Astrocyte (in vitro differentiated cells and primary cell): ENCODE data around the gene DHX35. TPM values are rescaled to one million over a fixed set of nuclear protein-coding genes. Genes with fewer than 3 reads are reported as not detected.

Experiments used
- DNase-seq: peaks from one replicate; pipeline ENCODE4 v3.0.0-alpha.2; 2010; ENCODE audit warnings: low read depth
- FAIRE-seq: peaks from 2 replicates; lab custom pipeline; 2011; peaks lifted over from hg19 to GRCh38; lab: Jason Lieb, UNC
- H2AFZ ChIP-seq: 2 replicates; pipeline ENCODE4 v1.6.0; 2012; ENCODE audit warnings: low read depth, low read length, inconsistent platforms
- H3K27ac ChIP-seq: 2 replicates; pipeline ENCODE4 v1.5.1; 2011; ENCODE audit warnings: low read depth, low read length, inconsistent platforms
- H3K27me3 ChIP-seq: 2 replicates; pipeline ENCODE4 v1.6.0; 2011; ENCODE audit warnings: low read length, inconsistent platforms; ENCODE audit not compliant: insufficient read depth
- H3K36me3 ChIP-seq: 2 replicates; pipeline ENCODE4 v1.5.1; 2011; ENCODE audit warnings: low read length, inconsistent platforms; ENCODE audit not compliant: insufficient read depth
- H3K4me1 ChIP-seq: 2 replicates; pipeline ENCODE4 v1.5.1; 2011; ENCODE audit warnings: low read length, inconsistent platforms; ENCODE audit not compliant: insufficient read depth
- H3K4me2 ChIP-seq: 2 replicates; pipeline ENCODE4 v1.6.0; 2012; ENCODE audit warnings: low read length, inconsistent platforms
- H3K4me3 ChIP-seq: 2 replicates; pipeline ENCODE4 v1.5.1; 2011; ENCODE audit warnings: low read depth, mild to moderate bottlenecking, low read length, inconsistent platforms; ENCODE audit not compliant: insufficient read depth
- H3K79me2 ChIP-seq: 2 replicates; pipeline ENCODE4 v1.6.0; 2012; ENCODE audit warnings: mild to moderate bottlenecking, low read length, inconsistent platforms; ENCODE audit not compliant: insufficient read depth
- H3K9ac ChIP-seq: 2 replicates; pipeline ENCODE4 v1.6.0; 2012; ENCODE audit warnings: mild to moderate bottlenecking, low read length, inconsistent platforms
- H3K9me3 ChIP-seq: 2 replicates; pipeline ENCODE4 v1.5.1; 2012; ENCODE audit warnings: low read depth, mild to moderate bottlenecking, low read length, inconsistent platforms; ENCODE audit not compliant: insufficient read depth
- H4K20me1 ChIP-seq: 2 replicates; pipeline ENCODE4 v1.6.0; 2012; ENCODE audit warnings: low read length, inconsistent platforms; ENCODE audit not compliant: insufficient read depth
- H3K27ac Mint-ChIP-seq: one replicate; pipeline ENCODE4 v1.8.0; 2021; ENCODE audit warnings: mild to moderate bottlenecking, mixed read lengths; ENCODE audit not compliant: unreplicated experiment
- H3K27me3 Mint-ChIP-seq: one replicate; pipeline ENCODE4 v1.8.0; 2021; ENCODE audit warnings: low read depth, mixed read lengths; ENCODE audit not compliant: unreplicated experiment
- H3K36me3 Mint-ChIP-seq: one replicate; pipeline ENCODE4 v1.8.0; 2021; ENCODE audit warnings: low read depth, mixed read lengths; ENCODE audit not compliant: unreplicated experiment
- H3K4me1 Mint-ChIP-seq: one replicate; pipeline ENCODE4 v1.8.0; 2021; ENCODE audit warnings: low read depth, mixed read lengths; ENCODE audit not compliant: unreplicated experiment
- H3K4me3 Mint-ChIP-seq: one replicate; pipeline ENCODE4 v1.8.0; 2021; ENCODE audit warnings: mild to moderate bottlenecking, moderate library complexity, mixed read lengths; ENCODE audit not compliant: unreplicated experiment
- H3K9me3 Mint-ChIP-seq: one replicate; pipeline ENCODE4 v1.8.0; 2021; ENCODE audit warnings: mild to moderate bottlenecking, mixed read lengths; ENCODE audit not compliant: unreplicated experiment
- EZH2 ChIP-seq: IDR thresholded peaks from 2 replicates; pipeline ENCODE4 v1.6.1; 2012; ENCODE audit warnings: mild to moderate bottlenecking, low read length, inconsistent platforms; ENCODE audit not compliant: insufficient read depth
- total RNA-seq: library from RNA; stranded (reverse); gene quantifications from 2 replicates; pipeline ENCODE4 v1.2.1, GENCODE V29; 2021
- TF ChIP-seq, protein P1 (sequence below): IDR thresholded peaks from 2 replicates; pipeline ENCODE4 v1.5.1; 2011; ENCODE audit warnings: low read depth, mild to moderate bottlenecking, inconsistent platforms, low read length, moderate library complexity; ENCODE audit not compliant: insufficient read depth

DHX35 gene
- total RNA-seq, 1 donor from 2014 or later, result 7.8 TPM

GRCh38 chr20:38927902-38928578 lies 34.1 kb upstream of the DHX35 start:
- H3K9me3 ChIP-seq, result no peaks in the 10 kb centered on the region
- Mint-ChIP-seq H3K27ac (no peak overlapping the region), H3K4me1 (peaks cover 3% of the 10 kb centered on the region), H3K4me3 (peak overlapping the region; percentile 68), H3K27me3 (no peaks in the 10 kb centered on the region), H3K9me3 (peaks cover 2% of the 10 kb centered on the region), H3K36me3 (no peaks in the 10 kb centered on the region)
- FAIRE-seq (no peak), DNase-seq (no peak)
- H3K4me2 ChIP-seq, result peak overlapping the region; percentile 84
- H3K79me2 ChIP-seq, result peaks cover 68% of the 10 kb centered on the region
- TF ChIP-seq EZH2, result no peak
- TF ChIP-seq, protein P1, sequence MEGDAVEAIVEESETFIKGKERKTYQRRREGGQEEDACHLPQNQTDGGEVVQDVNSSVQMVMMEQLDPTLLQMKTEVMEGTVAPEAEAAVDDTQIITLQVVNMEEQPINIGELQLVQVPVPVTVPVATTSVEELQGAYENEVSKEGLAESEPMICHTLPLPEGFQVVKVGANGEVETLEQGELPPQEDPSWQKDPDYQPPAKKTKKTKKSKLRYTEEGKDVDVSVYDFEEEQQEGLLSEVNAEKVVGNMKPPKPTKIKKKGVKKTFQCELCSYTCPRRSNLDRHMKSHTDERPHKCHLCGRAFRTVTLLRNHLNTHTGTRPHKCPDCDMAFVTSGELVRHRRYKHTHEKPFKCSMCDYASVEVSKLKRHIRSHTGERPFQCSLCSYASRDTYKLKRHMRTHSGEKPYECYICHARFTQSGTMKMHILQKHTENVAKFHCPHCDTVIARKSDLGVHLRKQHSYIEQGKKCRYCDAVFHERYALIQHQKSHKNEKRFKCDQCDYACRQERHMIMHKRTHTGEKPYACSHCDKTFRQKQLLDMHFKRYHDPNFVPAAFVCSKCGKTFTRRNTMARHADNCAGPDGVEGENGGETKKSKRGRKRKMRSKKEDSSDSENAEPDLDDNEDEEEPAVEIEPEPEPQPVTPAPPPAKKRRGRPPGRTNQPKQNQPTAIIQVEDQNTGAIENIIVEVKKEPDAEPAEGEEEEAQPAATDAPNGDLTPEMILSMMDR, result no peak
- peaks cover 3% of the 10 kb centered on the region for H3K27me3 ChIP-seq
- peaks cover 6% of the 10 kb centered on the region for H4K20me1 ChIP-seq
- no peak overlapping the region for H3K27ac ChIP-seq
- peaks cover 13% of the 10 kb centered on the region for H3K4me1 ChIP-seq
- H2AFZ ChIP-seq, result no peak overlapping the region
- peak overlapping the region; percentile 48 for H3K4me3 ChIP-seq
- H3K9ac ChIP-seq, result peak overlapping the region; percentile 20
- no peaks in the 10 kb centered on the region for H3K36me3 ChIP-seq

DNA sequence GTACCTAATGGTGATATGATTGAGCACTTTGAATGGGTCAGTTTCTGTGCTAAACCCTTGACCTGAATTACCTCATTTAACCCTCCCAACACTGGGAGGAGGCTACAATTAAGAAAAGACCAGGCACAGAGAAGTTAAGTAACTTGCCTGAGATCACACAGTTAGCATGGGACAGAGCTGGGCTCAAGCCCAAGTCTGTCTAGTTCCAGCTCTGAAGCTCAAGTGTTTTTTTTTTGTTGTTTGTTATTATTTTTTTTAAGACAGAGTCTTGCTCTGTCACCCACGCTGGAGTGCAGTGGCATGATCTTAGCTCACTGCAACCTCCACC lies 31.9 kb upstream of the DHX35 start:
- no peak overlapping the region for H3K4me3 Mint-ChIP-seq
- H3K27me3 Mint-ChIP-seq, result no peaks in the 10 kb centered on the region
- Histone ChIP-seq H3K9me3 (no peaks in the 10 kb centered on the region), H4K20me1 (peaks cover 6% of the 10 kb centered on the region), H3K27ac (no peak overlapping the region), H3K4me2 (peak overlapping the region; percentile 23), H2AFZ (no peak overlapping the region), H3K36me3 (no peaks in the 10 kb centered on the region), H3K27me3 (no peaks in the 10 kb centered on the region), H3K79me2 (peaks cover 89% of the 10 kb centered on the region), H3K4me1 (peaks cover 13% of the 10 kb centered on the region), H3K9ac (no peak overlapping the region), H3K4me3 (no peak overlapping the region)
- H3K9me3 Mint-ChIP-seq, result no peaks in the 10 kb centered on the region
- H3K36me3 Mint-ChIP-seq, result no peaks in the 10 kb centered on the region
- DNase-seq (no peak), FAIRE-seq (no peak)
- no peak for TF ChIP-seq EZH2
- TF ChIP-seq, protein P1, result no peak
- H3K27ac Mint-ChIP-seq, result no peak overlapping the region
- peaks cover 3% of the 10 kb centered on the region for H3K4me1 Mint-ChIP-seq

- H3K9ac ChIP-seq, result peak overlapping the region; percentile 46
- FAIRE-seq, result no peak
- H3K4me1 Mint-ChIP-seq, result peaks cover 11% of the 10 kb centered on the region
- H3K4me2 ChIP-seq, result peak overlapping the region; percentile 62
- peaks cover 6% of the 10 kb centered on the region for H4K20me1 ChIP-seq
- H3K36me3 Mint-ChIP-seq, result no peaks in the 10 kb centered on the region
- no peak overlapping the region for H3K4me3 Mint-ChIP-seq
- H3K36me3 ChIP-seq, result no peaks in the 10 kb centered on the region
- H3K27ac ChIP-seq, result no peak overlapping the region
- no peak overlapping the region for H2AFZ ChIP-seq
- no peak overlapping the region for H3K27ac Mint-ChIP-seq
- no peaks in the 10 kb centered on the region for H3K27me3 Mint-ChIP-seq
- peaks cover 21% of the 10 kb centered on the region for H3K4me1 ChIP-seq
- no peak overlapping the region for H3K4me3 ChIP-seq
- no peak for DNase-seq
- TF ChIP-seq, protein P1, result no peak
- TF ChIP-seq EZH2, result no peak
- no peaks in the 10 kb centered on the region for H3K27me3 ChIP-seq
- H3K79me2 ChIP-seq, result peaks cover 100% of the 10 kb centered on the region
- no peaks in the 10 kb centered on the region for H3K9me3 ChIP-seq
- no peaks in the 10 kb centered on the region for H3K9me3 Mint-ChIP-seq
Measured at GRCh38 chr20:38931984-38932383, 30.2 kb upstream of the DHX35 start.
